HG03196 (cell line): ENCODE data around the gene NKAPD1.
A peak's percentile ranks its signal among the peaks of the same experiment; 100 is the strongest.
"Not testable (repeated sequence)": the region's sequence is repeated elsewhere in the genome, so short reads cannot be mapped to it uniquely, and the experiment has no call there.

Experiments
- ATAC-seq: cut with Tn5 transposase; IDR thresholded peaks from one replicate; pipeline ENCODE4 v1.9.1; 2021; ENCODE audit not compliant: unreplicated experiment

The NKAPD1 gene

GRCh38 chr11:112085822-112086421 is 11.8 kb downstream of the NKAPD1 start:
- peak; percentile 26 for ATAC-seq

- ATAC-seq, result peak; percentile 92
Observed at GRCh38 chr11:112086422-112087191, 12.5 kb downstream of the NKAPD1 start, which contains the start of the genes SDHD and TIMM8B. TSS of gene SDHD (plus strand) at chr11:112086873. CDS start at chr11:112086908, 35 bp downstream. TSS of gene TIMM8B (minus strand) at chr11:112086756. CDS start at chr11:112086723, 33 bp downstream.

- no peak for ATAC-seq
Observed at GRCh38 chr11:112087212-112087611, 13.1 kb downstream of the NKAPD1 start.

DNA sequence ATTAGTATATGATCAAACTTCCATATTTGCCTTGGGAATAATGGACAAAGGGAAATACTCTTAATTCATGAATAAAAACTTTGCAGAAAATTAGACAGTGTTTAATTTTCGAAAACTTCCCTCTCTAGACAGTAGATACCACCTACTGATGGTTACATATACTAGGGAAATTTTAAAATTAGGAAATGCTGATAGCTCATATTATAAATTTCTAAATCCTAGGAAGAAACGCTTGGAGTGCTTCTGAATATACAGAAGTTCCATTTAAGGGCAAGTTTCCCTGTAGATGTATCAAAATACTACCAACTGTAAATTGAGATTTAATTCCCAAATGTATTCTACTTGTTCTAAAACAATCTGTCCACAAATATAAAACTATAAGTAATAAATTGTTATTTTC is 21.2 kb downstream of the NKAPD1 start:
- ATAC-seq, result not testable (repeated sequence)

GRCh38 chr11:112096194-112096593 is 22.1 kb downstream of the NKAPD1 start:
- no peak for ATAC-seq

- no peak for ATAC-seq
Observed at GRCh38 chr11:112097734-112098528, 23.8 kb downstream of the NKAPD1 start.

GRCh38 chr11:112100462-112100861 is 26.4 kb downstream of the NKAPD1 start:
- ATAC-seq, result no peak

DNA sequence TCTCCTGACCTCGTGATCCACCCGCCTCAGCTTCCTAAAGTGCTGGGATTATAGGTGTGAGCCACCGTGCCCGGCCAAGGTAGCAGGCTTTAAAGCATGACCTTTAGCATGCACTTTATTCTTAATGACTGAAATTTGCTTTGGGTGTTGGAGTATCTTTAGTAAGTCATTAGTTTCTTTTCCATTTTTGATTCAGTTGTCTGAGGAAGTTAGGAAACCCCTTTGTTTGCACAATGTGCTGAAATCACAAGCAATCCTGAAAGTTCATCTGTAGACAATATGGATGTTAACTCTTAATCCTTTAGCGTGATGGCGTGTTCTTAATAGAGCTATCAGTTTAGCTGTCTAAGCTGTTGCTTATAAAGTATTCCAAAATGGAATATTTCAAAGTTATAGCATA is 29.3 kb downstream of the NKAPD1 start:
- ATAC-seq, result no peak

DNA sequence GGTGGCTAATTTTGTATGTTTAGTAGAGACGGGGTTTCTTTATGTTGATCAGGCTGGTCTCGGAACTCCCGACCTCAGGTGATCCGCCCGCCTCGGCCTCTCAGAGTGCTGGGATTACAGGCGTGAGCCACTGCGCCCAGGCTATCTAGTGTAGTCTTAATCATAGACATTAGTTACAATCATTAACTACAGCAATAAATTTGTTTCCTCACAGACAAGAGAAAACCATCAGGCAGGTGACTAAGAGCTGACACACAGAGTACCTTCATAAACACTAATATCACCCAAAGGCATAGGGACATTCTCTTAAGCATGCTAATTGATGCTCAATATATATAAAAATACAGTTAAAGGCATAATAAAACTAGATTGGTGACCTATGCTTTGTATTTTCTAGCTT is 32.0 kb downstream of the NKAPD1 start:
- ATAC-seq, result no peak

GRCh38 chr11:112113539-112114457 is 39.7 kb downstream of the NKAPD1 start:
- ATAC-seq, result no peak

DNA sequence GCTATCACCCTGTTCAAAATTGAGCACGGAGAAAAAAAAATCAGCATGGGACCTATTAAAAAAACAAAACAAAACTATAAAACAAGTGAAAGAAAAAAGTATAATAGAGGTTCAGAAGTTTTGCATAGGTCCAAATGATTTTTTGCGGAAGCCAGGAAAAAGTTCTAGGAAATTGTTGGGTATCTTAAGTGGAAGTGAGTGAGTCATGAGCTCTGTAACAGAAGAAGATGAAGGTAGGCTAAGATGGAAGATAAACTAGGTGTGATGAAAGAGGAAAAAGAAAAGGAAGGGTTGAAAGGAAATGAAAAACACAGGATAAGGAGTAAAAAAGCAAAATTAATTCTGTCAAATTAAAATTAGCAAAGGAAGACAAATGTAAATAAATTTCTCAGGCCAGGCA is 40.4 kb downstream of the NKAPD1 start:
- ATAC-seq, result no peak

GRCh38 chr11:112115386-112115785 is 41.3 kb downstream of the NKAPD1 start:
- no peak for ATAC-seq

DNA sequence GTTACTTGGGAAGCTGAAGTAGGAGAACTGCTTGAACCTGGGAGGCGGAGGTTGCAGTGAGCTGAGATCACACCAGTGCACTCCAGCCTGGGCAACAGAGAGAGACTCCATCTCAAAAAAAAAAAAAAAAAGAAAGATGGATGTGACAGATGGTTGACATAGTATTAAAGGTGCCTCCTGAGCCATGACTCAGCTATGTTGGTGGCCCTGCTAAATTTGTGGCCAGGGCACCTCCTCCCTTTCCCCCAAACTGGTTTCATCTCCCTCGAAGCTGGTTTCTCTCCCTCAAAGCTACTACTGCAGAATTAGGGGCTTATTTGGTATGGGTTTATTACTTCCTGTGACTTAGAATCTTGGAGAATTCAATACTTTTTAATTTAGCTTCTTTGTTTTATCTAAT is 44.1 kb downstream of the NKAPD1 start:
- no peak for ATAC-seq

- no peak for ATAC-seq
Observed at GRCh38 chr11:112121981-112122615, 48.0 kb downstream of the NKAPD1 start.

- no peak for ATAC-seq
Observed at GRCh38 chr11:112123129-112123528, 49.0 kb downstream of the NKAPD1 start.

GRCh38 chr11:112127056-112127455 is 53.0 kb downstream of the NKAPD1 start:
- no peak for ATAC-seq

DNA sequence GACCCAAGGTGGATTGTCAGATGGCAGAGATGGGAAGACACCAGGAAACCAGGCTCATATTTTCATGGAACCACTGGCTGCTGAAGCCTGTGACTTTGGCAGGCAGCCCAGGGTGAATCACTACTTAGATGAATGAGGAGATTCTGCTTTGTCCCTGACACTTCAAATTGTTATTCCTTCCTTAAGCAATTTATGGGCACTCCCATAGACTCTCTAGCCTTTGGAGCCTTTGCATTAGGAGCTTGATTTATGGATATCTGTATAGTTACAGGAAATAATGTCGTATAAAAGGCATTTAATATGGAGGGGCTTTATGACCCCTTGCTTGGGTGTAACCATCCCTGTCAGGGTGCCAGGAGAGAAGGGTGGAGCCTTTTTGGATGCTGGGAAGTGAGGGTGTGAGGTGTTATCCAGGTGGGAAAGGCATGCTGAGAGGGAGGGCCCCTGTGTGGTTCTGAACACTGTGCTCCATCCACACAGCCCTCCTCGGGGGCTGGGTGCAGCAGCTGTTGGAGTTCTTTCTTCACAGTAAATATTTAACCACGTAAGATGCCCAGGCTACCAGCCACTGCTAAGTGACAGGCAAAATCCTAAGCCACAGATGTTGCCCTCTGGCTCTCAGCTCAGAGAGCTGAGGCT is 54.5 kb downstream of the NKAPD1 start:
- ATAC-seq, result no peak

DNA sequence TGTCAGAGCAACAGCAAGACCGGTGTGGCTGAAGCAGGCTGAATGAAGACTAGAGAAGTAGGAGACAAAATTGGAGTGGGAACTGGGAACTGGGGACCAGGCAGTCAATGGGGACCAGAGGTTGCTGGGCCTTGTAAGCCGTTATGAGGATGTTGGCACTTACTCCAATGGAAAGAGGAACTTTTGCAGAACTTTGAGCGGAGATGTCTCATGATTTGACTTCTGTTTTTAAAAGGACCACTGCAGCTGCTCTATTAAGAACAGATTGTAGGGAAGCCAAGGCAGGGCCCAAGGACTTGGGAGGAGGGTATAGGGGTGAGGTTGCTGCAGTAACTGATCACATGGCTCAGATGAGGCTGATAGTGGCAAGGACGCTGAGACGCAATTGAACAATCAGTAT is 55.6 kb downstream of the NKAPD1 start:
- ATAC-seq, result no peak

DNA sequence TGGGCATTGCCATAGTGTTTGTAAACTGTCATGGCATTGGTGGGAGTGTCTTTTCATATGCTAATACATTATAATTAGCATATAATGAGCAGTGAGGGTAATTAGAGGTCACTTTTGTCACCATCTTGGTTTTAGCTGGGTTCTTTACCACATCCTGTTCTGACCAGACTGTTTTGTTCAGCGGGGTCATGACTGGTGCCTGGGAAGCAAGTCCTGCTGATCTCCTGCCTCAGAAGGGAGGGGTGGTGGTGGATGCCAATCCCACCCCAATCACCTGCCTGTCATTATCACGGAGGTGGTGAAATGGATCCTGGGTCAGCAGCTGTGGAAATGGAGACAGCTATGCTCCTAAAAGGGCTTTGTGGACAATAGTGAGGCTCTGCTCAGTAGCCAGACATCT is 58.6 kb downstream of the NKAPD1 start:
- no peak for ATAC-seq

- ATAC-seq, result no peak
Observed at GRCh38 chr11:112134473-112134872, 60.4 kb downstream of the NKAPD1 start.
